Activated effector memory CD4-positive, alpha-beta T cell treated with Interleukin-2 at 50 U/mL for 16 hours (primary cell): ENCODE results near the gene GJD2.

ENCODE experiments used
- DNase-seq: peaks from one replicate; pipeline ENCODE4 v3.0.0-alpha.2; 2020

The GJD2 gene

GRCh38 chr15:34772312-34772711 is 17.5 kb upstream of the GJD2 start:
- DNase-seq: no peak

GRCh38 chr15:34769711-34770110 is 14.9 kb upstream of the GJD2 start:
- no peak for DNase-seq

- DNase-seq: no peak
Measured at GRCh38 chr15:34768530-34768929, 13.7 kb upstream of the GJD2 start.

- no peak for DNase-seq
Measured at GRCh38 chr15:34765741-34766140, 10.9 kb upstream of the GJD2 start.

DNA sequence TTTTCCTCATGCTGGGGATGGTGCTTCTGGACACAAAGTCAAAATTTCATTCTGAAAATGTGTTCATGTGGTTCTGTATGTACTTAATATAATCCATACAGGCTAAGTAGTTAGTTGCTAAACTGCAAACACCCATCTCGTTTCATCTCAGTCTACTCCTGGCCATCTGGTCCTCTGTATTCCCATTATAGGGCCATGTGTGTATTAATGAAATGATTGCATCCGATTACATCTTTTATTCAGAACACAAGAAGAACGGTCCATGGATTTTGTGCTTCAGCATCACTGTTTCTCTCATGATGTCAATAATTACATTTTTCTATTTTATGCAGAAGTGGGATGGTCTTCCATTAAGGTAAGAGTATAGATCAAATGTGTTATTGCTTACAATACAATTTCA is 6.1 kb upstream of the GJD2 start:
- DNase-seq: no peak

DNA sequence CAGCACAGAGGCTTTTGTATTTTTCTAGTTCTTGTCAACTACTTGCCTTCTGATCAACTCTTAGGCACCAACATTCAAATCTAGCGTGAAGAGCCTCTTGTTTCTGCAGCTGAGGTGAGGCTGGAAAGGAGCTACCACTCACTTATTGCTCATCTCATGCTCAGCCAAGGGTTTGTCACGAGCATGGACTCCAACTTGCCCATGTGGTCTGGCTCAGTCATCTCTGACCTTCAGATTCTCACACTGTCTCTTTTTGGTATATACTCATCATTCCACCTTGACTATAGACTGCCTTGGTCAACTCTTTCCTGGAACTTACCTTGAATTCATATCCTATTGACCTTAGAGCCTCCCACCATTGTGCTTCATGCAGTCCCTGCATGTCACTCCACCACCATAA is 5.2 kb upstream of the GJD2 start:
- DNase-seq: no peak

GRCh38 chr15:34759347-34759746 is 4.5 kb upstream of the GJD2 start:
- no peak for DNase-seq

GRCh38 chr15:34757262-34757661 is 2.5 kb upstream of the GJD2 start:
- no peak for DNase-seq

DNA sequence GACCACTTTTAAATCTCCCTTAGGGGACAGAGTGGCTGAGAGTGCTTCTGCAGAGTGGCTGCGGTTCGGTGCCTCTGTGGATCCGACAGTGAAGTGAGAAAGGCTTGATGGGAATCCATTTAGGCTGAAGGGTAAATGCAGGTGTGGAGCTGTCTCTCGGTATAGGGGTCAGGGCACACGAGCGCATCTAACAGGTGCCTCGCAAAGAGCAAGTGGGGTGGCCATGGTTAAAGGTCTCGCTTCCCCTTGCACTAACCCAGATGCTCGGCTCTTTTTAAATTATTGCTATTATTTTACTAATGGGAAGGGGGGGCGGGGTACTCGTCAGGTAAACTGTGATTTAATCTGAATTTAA is 598 bp upstream of the GJD2 start:
- no peak for DNase-seq

DNA sequence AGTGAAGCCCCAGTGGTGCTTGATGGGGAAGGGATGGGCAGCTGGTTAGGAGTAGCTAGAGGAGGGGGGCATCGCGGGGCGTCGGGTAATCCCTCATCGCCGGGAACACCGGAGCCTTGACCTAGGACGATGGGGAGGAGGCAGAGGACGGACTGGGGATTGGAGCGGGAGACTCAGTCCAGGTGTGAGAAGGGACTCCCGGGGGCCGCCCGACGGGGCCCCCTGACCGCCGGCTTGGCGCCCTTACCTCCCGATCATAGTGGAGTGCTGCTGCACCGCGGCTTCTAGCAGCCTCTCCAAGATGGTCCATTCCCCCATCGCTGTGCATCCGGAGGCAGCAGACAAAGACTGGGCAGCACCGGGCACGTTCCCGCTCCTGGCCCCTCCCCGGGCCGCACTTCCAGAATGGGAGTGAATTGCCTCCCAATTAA is 612 bp downstream of the GJD2 start:
- no peak for DNase-seq

GRCh38 chr15:34753236-34753894 is 1.4 kb downstream of the GJD2 start:
- no peak for DNase-seq

- DNase-seq: no peak
Measured at GRCh38 chr15:34749691-34750090, 5.1 kb downstream of the GJD2 start.

- no peak for DNase-seq
Measured at GRCh38 chr15:34739346-34739745, 15.5 kb downstream of the GJD2 start.

GRCh38 chr15:34738002-34738401 is 16.8 kb downstream of the GJD2 start:
- no peak for DNase-seq

DNA sequence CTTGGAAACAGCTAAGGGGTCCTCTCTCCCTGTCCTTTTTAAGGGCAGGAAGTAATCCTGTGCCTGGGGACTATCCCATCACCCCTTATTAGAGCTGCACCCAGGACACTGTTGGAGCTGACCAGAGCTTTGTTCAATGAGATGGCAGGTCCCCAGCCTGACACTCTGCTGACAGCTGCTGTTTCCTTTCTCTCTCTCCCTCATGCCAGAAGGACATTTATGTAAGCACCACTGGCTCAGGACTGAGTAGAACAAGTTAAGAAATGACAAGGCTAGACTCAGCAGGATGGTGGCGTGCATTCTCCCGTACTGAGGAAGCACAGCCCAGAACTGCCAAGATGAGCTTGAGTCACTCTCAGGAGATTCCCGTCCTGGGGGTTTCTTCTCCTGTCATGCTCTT is 17.3 kb downstream of the GJD2 start:
- DNase-seq: no peak

GRCh38 chr15:34734303-34734702 is 20.5 kb downstream of the GJD2 start:
- DNase-seq: no peak

DNA sequence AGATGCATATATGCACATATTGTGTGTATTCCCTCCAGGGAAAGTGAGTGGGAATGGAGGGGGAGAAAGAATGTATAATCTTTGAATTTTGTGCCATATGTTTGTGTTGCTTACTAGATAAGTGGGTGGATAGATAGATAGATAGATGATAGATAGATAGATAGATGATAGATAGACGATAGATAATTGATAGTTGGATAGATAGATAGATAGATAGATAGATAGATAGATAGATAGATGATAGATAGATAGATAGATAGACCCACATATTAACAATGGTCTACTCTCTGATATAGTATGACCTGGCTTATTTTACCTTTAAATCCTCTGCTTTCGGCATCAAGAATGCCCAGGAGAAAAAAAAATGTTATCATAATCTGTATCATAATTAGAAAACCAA is 21.2 kb downstream of the GJD2 start:
- no peak for DNase-seq

DNA sequence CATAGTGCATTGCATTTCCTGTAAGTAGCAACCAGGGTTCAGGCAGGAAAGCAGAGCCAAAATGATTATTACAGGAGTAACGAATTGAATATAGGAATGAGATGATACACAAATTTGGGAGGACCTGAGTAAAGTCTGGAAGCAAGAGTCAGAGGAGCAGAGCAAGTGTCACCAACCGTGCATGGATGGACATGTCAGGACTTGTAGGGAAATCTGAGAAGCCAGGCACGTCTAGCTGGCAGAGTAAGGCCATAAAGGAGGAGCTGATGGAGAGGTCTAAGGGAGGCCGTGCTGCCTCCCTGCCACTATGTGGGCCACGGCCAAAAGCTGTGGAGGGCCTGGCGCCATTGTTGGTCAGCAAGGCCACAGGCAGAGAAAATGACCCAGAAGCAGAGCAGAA is 22.4 kb downstream of the GJD2 start:
- DNase-seq: no peak

GRCh38 chr15:34730701-34731100 is 24.1 kb downstream of the GJD2 start:
- no peak for DNase-seq

DNA sequence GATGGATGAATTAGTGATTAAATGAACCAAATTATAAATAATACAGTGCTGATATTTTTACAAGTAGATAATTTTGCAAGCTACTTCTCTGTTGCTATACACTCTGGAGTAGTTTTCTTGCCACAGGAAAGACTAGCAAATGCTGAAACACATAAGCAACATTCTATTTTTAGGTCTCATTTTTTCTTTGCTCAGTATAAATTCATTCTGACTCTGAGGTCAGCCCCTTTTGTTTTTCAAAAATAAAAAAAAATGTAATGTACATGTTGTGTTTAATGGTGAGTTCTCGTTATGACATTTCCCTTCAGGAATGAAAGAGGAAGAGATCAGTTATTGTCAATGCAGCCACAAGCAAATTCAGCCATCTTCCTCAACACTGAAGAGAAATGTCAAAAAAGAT is 24.9 kb downstream of the GJD2 start:
- DNase-seq: no peak

GRCh38 chr15:34729056-34729455 is 25.7 kb downstream of the GJD2 start:
- no peak for DNase-seq

- DNase-seq: no peak
Measured at GRCh38 chr15:34726406-34727100, 28.2 kb downstream of the GJD2 start.

DNA sequence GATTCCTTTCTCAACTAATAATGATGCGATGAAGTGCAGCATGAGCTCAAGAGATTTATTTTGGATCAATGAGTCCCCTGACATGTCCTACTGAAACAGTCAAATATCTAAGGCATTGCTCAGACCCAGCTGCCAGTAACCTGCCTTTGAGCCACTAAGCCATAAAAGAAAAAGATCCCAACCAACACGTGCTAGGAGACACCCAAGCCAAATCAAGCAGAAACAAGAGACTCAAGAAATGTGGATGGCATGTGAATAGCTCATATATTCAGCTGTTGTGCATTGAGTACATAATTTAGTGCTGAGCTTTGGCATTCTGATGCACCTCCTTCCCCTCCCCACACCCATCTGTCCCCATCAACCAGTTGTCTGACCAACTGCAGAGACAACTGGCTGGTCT is 29.2 kb downstream of the GJD2 start:
- DNase-seq: no peak

GRCh38 chr15:34724481-34724880 is 30.3 kb downstream of the GJD2 start:
- DNase-seq: no peak

- DNase-seq: no peak
Measured at GRCh38 chr15:34722439-34722836, 32.4 kb downstream of the GJD2 start.
